ENCODE data around the gene CEMIP. TPM values are rescaled to one million over a fixed set of nuclear protein-coding genes. Genes with fewer than 3 reads are reported as not detected.

The CEMIP gene
- total and polyA plus RNA-seq, 2 experiments from 2014 or later, result 2.3 to 4.4 TPM

DNA sequence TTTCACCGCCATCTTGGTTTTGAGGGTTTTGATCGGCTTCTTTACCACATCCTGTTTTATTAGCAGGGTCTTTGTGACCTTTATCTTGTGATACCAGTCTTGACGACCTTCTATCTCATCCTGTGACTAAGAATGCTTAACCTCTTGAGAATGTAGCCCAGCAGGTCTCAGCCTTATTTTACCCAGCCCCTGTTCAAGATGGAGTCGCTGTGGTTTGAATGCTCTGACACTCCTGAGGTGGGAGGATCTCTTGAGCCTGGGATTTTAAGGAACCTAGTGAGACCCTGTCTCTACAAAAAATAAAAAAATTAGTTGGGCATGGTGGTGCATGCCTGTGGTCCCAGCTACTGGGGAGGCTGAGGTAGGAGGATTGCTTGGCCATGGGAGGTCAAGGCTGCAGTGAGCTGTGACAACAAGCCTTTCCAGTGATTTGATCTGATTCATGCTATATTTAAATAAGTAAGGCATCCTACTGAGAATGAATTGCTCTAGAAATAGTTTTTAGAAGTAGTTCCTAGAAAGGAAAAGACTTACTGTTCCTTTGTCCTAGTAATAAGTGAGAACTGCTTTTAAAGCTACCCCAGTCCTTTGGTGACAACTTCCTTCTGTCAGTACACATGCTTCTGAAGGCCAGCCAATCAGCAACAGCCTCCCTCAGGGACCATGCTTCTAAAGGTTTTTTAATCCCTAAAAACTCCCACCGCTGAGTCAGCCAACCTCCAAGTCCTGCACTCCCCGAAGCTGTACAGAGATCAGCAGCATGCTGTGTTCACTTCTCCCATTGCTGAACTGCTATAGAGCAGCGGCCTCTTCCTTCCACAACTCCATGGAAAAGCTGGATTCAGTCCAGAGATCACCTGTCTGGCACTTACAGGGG lies 9.1 kb upstream of the CEMIP start:
- H3K4me2 ChIP-seq, result no peak overlapping the region
- H3K9me2 ChIP-seq (replicated peaks; ENCODE audit: insufficient read depth), result no peaks in the 10 kb centered on the region
- TF ChIP-seq EZH2 (IDR thresholded peaks at IDR 0.05; ENCODE audit: borderline replicate concordance) (no peak), EZH2phosphoT487 (IDR thresholded peaks at IDR 0.05; ENCODE audit: low read depth, severe bottlenecking, unreplicated experiment) (no peak)
- TF ChIP-seq, protein P1, sequence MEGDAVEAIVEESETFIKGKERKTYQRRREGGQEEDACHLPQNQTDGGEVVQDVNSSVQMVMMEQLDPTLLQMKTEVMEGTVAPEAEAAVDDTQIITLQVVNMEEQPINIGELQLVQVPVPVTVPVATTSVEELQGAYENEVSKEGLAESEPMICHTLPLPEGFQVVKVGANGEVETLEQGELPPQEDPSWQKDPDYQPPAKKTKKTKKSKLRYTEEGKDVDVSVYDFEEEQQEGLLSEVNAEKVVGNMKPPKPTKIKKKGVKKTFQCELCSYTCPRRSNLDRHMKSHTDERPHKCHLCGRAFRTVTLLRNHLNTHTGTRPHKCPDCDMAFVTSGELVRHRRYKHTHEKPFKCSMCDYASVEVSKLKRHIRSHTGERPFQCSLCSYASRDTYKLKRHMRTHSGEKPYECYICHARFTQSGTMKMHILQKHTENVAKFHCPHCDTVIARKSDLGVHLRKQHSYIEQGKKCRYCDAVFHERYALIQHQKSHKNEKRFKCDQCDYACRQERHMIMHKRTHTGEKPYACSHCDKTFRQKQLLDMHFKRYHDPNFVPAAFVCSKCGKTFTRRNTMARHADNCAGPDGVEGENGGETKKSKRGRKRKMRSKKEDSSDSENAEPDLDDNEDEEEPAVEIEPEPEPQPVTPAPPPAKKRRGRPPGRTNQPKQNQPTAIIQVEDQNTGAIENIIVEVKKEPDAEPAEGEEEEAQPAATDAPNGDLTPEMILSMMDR (IDR thresholded peaks at IDR 0.05; ENCODE audit: poor library complexity), result no peak
- no peaks in the 10 kb centered on the region for H4K20me1 ChIP-seq (ENCODE audit: insufficient read depth, poor library complexity, severe bottlenecking)
- H3K27me3 ChIP-seq, result no peaks in the 10 kb centered on the region
- H3K27ac ChIP-seq, result no peak overlapping the region
- no peak for DNase-seq (ENCODE audit: low spot score)
- 74% methylated on average over 7 of the region's 7 CpGs for WGBS (ENCODE audit: low lambda C conversion rate, missing lambda C conversion rate)
- H3K4me1 ChIP-seq (ENCODE audit: insufficient read depth), result no peaks in the 10 kb centered on the region
- H3K9me3 ChIP-seq (ENCODE audit: low read depth), result no peaks in the 10 kb centered on the region
- no peak overlapping the region for H3K4me3 ChIP-seq
- H3K36me3 ChIP-seq (replicated peaks; ENCODE audit: insufficient read depth, low read depth), result no peaks in the 10 kb centered on the region
- H2AFZ ChIP-seq, result no peak overlapping the region
- no peaks in the 10 kb centered on the region for H3K79me2 ChIP-seq

DNA sequence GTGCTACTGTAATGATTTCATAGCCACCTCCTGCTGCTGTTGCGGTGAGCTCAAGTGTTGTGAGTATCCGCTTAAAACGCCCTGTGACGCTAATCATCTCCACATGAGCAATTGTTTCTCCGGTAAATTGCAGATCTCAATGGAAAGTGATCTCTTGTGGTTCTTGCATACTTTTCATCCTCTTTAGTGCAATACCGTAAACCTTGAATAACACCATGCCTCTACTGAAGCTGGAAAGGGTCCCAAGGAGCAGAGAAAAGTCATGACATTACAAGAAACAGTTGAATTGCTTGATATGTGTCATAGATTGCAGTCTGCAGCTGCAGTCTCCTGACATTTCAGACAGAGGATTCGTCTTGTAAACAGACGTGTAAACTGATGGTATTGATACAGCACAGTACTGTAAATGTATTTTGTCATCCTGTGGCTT lies 6.0 kb upstream of the CEMIP start:
- Histone ChIP-seq H3K36me3 (replicated peaks; ENCODE audit: insufficient read depth, low read depth) (no peaks in the 10 kb centered on the region), H3K79me2 (no peaks in the 10 kb centered on the region), H3K27ac (no peak overlapping the region), H3K9me3 (ENCODE audit: low read depth) (no peaks in the 10 kb centered on the region), H3K27me3 (no peaks in the 10 kb centered on the region), H3K9me2 (replicated peaks; ENCODE audit: insufficient read depth) (no peaks in the 10 kb centered on the region), H3K4me2 (no peak overlapping the region), H3K4me1 (ENCODE audit: insufficient read depth) (no peaks in the 10 kb centered on the region), H3K4me3 (no peak overlapping the region), H4K20me1 (ENCODE audit: insufficient read depth, poor library complexity, severe bottlenecking) (no peaks in the 10 kb centered on the region), H2AFZ (no peak overlapping the region)
- no peak for DNase-seq (ENCODE audit: low spot score)
- TF ChIP-seq EZH2phosphoT487 (IDR thresholded peaks at IDR 0.05; ENCODE audit: low read depth, severe bottlenecking, unreplicated experiment), result no peak
- no peak for TF ChIP-seq EZH2 (IDR thresholded peaks at IDR 0.05; ENCODE audit: borderline replicate concordance)
- TF ChIP-seq, protein P1 (IDR thresholded peaks at IDR 0.05; ENCODE audit: poor library complexity), result no peak
- WGBS (ENCODE audit: low lambda C conversion rate, missing lambda C conversion rate), result 60% methylated on average over 8 of the region's 8 CpGs

DNA sequence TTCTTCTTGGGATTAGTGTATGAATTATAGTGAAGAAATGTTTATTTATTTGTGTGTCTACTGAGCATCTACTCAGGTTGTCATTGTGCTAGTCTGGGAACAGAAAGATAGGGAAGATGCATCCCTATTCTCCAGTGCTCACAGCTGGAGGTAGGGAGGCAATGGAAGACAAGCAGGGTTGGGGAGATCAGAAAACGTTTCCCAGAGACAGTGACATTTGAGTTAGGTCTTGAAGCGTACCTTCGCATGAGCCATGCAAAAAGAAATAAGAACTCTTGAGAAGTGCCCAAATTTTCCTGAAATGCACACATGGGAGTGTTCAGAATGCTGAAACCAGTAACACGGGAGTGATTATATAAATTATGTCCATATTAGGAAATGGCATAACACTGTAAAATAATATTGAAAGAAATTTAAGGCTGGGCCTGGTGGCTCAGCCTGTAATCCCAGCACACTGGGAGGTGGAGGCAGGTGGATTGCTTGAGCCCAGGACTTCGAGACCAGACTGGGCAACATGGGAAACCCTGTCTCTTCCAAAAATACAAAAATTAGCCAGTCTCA lies 5.3 kb upstream of the CEMIP start:
- H2AFZ ChIP-seq, result no peak overlapping the region
- TF ChIP-seq EZH2 (IDR thresholded peaks at IDR 0.05; ENCODE audit: borderline replicate concordance) (no peak), EZH2phosphoT487 (IDR thresholded peaks at IDR 0.05; ENCODE audit: low read depth, severe bottlenecking, unreplicated experiment) (no peak)
- TF ChIP-seq, protein P1 (IDR thresholded peaks at IDR 0.05; ENCODE audit: poor library complexity), result no peak
- 56% methylated on average over 5 of the region's 5 CpGs for WGBS (ENCODE audit: low lambda C conversion rate, missing lambda C conversion rate)

More for the DNA sequence above, 5.3 kb upstream of the CEMIP start:
- Histone ChIP-seq H3K4me3 (no peak overlapping the region), H3K9me3 (ENCODE audit: low read depth) (no peaks in the 10 kb centered on the region), H3K27me3 (no peaks in the 10 kb centered on the region), H3K79me2 (no peaks in the 10 kb centered on the region), H3K4me2 (no peak overlapping the region), H3K36me3 (replicated peaks; ENCODE audit: insufficient read depth, low read depth) (no peaks in the 10 kb centered on the region), H3K4me1 (ENCODE audit: insufficient read depth) (no peaks in the 10 kb centered on the region), H3K27ac (no peak overlapping the region), H4K20me1 (ENCODE audit: insufficient read depth, poor library complexity, severe bottlenecking) (no peaks in the 10 kb centered on the region), H3K9me2 (replicated peaks; ENCODE audit: insufficient read depth) (no peaks in the 10 kb centered on the region)
- no peak for DNase-seq (ENCODE audit: low spot score)
